GM23338 (cell line): ENCODE data around the gene CAPG. TPM values are rescaled to one million over a fixed set of nuclear protein-coding genes. Genes with fewer than 3 reads are reported as not detected.

Experiments used
- ATAC-seq: fragments of 200-7000 bp; cut with Tn5 transposase; 3 replicates; pipeline ENCODE4 v1.9.1; 2020
- DNase-seq: peaks from one replicate; pipeline ENCODE4 v3.0.0-alpha.2; 2015; ENCODE audit warnings: low spot score
- H2AFZ ChIP-seq: fragments of 200-600 bp; sonication (generic); 2 replicates; pipeline ENCODE4 v1.8.0; 2016; ENCODE audit warnings: antibody characterized with exemption, mild to moderate bottlenecking, moderate library complexity
- H3F3A ChIP-seq: fragments of 200-600 bp; sonication (generic); replicated peaks from 2 replicates; pipeline ENCODE4 v1.8.0; 2017; ENCODE audit warnings: antibody characterized with exemption, mixed run types, low read depth
- H3K27ac ChIP-seq: fragments of 200-600 bp; sonication (generic); 2 replicates; pipeline ENCODE4 v1.6.1; 2016; ENCODE audit warnings: low read depth
- H3K27me3 ChIP-seq: fragments of 200-600 bp; sonication (generic); 2 replicates; pipeline ENCODE4 v1.8.0; 2016; ENCODE audit warnings: mild to moderate bottlenecking, mixed run types, moderate library complexity; ENCODE audit not compliant: insufficient read depth
- H3K36me3 ChIP-seq: fragments of 200-600 bp; sonication (generic); 2 replicates; pipeline ENCODE4 v1.8.0; 2016; ENCODE audit warnings: mild to moderate bottlenecking; ENCODE audit not compliant: insufficient read depth
- H3K4me1 ChIP-seq: fragments of 200-600 bp; sonication (generic); 2 replicates; pipeline ENCODE4 v1.8.0; 2016; ENCODE audit warnings: mild to moderate bottlenecking, moderate library complexity; ENCODE audit not compliant: insufficient read depth
- H3K4me2 ChIP-seq: fragments of 200-600 bp; sonication (generic); 2 replicates; pipeline ENCODE4 v1.7.1; 2017; ENCODE audit warnings: mixed run types
- H3K4me3 ChIP-seq: fragments of 200-600 bp; sonication (generic); 2 replicates; pipeline ENCODE4 v1.6.1; 2016; ENCODE audit warnings: mixed run types
- H3K79me2 ChIP-seq: fragments of 200-600 bp; sonication (generic); replicated peaks from 2 replicates; pipeline ENCODE4 v1.8.0; 2017; ENCODE audit warnings: mild to moderate bottlenecking; ENCODE audit not compliant: insufficient read depth
- H3K9me2 ChIP-seq: fragments of 200-600 bp; sonication (generic); 2 replicates; pipeline ENCODE4 v1.8.0; 2017; ENCODE audit not compliant: insufficient read depth
- H4K20me1 ChIP-seq: fragments of 200-600 bp; sonication (generic); replicated peaks from 2 replicates; pipeline ENCODE4 v1.8.0; 2017; ENCODE audit warnings: mild to moderate bottlenecking; ENCODE audit not compliant: insufficient read depth
- H3K27ac Mint-ChIP-seq: 2 replicates; pipeline ENCODE4 v1.8.0; 2020; ENCODE audit warnings: inconsistent platforms, mild to moderate bottlenecking, moderate library complexity, mixed read lengths
- H3K27me3 Mint-ChIP-seq: 3 replicates; pipeline ENCODE4 v1.8.0; 2022; ENCODE audit warnings: low read depth, mild to moderate bottlenecking, moderate library complexity, mixed read lengths, inconsistent platforms; ENCODE audit not compliant: insufficient read depth, poor library complexity
- H3K36me3 Mint-ChIP-seq: 3 replicates; pipeline ENCODE4 v1.8.0; 2021; ENCODE audit warnings: low read depth, mild to moderate bottlenecking, inconsistent platforms, moderate library complexity, mixed read lengths
- H3K4me1 Mint-ChIP-seq: 3 replicates; pipeline ENCODE4 v1.8.0; 2020; ENCODE audit warnings: mild to moderate bottlenecking, inconsistent platforms, mixed read lengths
- H3K4me3 Mint-ChIP-seq: 3 replicates; pipeline ENCODE4 v1.8.0; 2021; ENCODE audit warnings: moderate library complexity, mild to moderate bottlenecking, inconsistent platforms, mixed read lengths
- H3K9me3 Mint-ChIP-seq: 3 replicates; pipeline ENCODE4 v1.8.0; 2020; ENCODE audit warnings: moderate library complexity, mild to moderate bottlenecking, inconsistent platforms, mixed read lengths
- CREB1 ChIP-seq: fragments of 250-450 bp; sonication (Bioruptor Pico); IDR thresholded peaks from 2 replicates; pipeline ENCODE4 v1.5.0; 2020; ENCODE audit warnings: low read depth, mild to moderate bottlenecking, moderate library complexity
- CTCF ChIP-seq, 2 experiments: fragments of 200-600 bp in 1 of 2; sonication (generic) in 1 of 2; conservative IDR thresholded peaks; 2 replicates each; pipeline versions ENCODE4 v1.5.1 to v1.6.1; 2016 to 2017; ENCODE audit warnings: antibody characterized with exemption in 2 of 2, low read depth in 2 of 2, mild to moderate bottlenecking in 2 of 2, moderate library complexity in 1 of 2
- ETS1 ChIP-seq: IDR thresholded peaks from 2 replicates; pipeline ENCODE4 v1.6.1; 2016; ENCODE audit warnings: antibody characterized with exemption
- EZH2 ChIP-seq: fragments of 200-600 bp; sonication (generic); IDR thresholded peaks from one replicate; pipeline ENCODE4 v1.8.0; 2017; ENCODE audit warnings: antibody characterized with exemption, mild to moderate bottlenecking, low read depth; ENCODE audit not compliant: unreplicated experiment
- EZH2phosphoT487 ChIP-seq: fragments of 200-600 bp; sonication (generic); IDR thresholded peaks from one replicate; pipeline ENCODE4 v1.8.1; 2018; ENCODE audit warnings: antibody characterized with exemption; ENCODE audit not compliant: unreplicated experiment
- JUNB ChIP-seq: IDR thresholded peaks from one replicate; pipeline ENCODE4 v1.6.1; 2016; ENCODE audit warnings: antibody characterized with exemption; ENCODE audit not compliant: unreplicated experiment
- NANOG ChIP-seq: IDR thresholded peaks from 2 replicates; pipeline ENCODE4 v1.6.1; 2016; ENCODE audit warnings: antibody characterized with exemption, borderline replicate concordance
- POLR2AphosphoS5 ChIP-seq: IDR thresholded peaks from 2 replicates; pipeline ENCODE4 v1.6.1; 2016; ENCODE audit warnings: antibody characterized with exemption, low read depth
- STAT1 ChIP-seq: IDR thresholded peaks from one replicate; pipeline ENCODE4 v1.6.1; 2016; ENCODE audit warnings: antibody characterized with exemption; ENCODE audit not compliant: unreplicated experiment
- ZNF114 ChIP-seq: fragments of 250-450 bp; sonication (Bioruptor Pico); IDR thresholded peaks from 2 replicates; pipeline ENCODE4 v1.5.0; 2020; ENCODE audit warnings: mild to moderate bottlenecking, moderate library complexity
- ZNF331 ChIP-seq: fragments of 250-450 bp; sonication (Bioruptor Pico); IDR thresholded peaks from 2 replicates; pipeline ENCODE4 v1.5.0; 2020; ENCODE audit warnings: low read depth, mild to moderate bottlenecking, moderate library complexity
- ZNF462 ChIP-seq: fragments of 250-450 bp; sonication (Bioruptor Pico); IDR thresholded peaks from 2 replicates; pipeline ENCODE4 v1.5.0; 2020; ENCODE audit warnings: mild to moderate bottlenecking, moderate library complexity
- polyA plus RNA-seq: library from polyadenylated mRNA; unstranded; fragments of >200 nt; fragmentation: Nextera tagmentation; extraction: Ambion mirVana; gene quantifications from 2 replicates; pipeline ENCODE4 v1.2.1, GENCODE V29; 2016
- total RNA-seq: library from RNA; depleted of rRNA; stranded (reverse); fragments of >200 nt; shearing (Covaris generic); gene quantifications from 2 replicates; pipeline ENCODE4 v1.2.3, GENCODE V29; 2014
- TF ChIP-seq, protein P1 (sequence below): IDR thresholded peaks from one replicate; pipeline ENCODE4 v1.6.1; 2018; ENCODE audit warnings: antibody characterized with exemption; ENCODE audit not compliant: unreplicated experiment

Gene CAPG
- total and polyA plus RNA-seq, 2 experiments from 2014 or later = 88.7 to 104 TPM

DNA sequence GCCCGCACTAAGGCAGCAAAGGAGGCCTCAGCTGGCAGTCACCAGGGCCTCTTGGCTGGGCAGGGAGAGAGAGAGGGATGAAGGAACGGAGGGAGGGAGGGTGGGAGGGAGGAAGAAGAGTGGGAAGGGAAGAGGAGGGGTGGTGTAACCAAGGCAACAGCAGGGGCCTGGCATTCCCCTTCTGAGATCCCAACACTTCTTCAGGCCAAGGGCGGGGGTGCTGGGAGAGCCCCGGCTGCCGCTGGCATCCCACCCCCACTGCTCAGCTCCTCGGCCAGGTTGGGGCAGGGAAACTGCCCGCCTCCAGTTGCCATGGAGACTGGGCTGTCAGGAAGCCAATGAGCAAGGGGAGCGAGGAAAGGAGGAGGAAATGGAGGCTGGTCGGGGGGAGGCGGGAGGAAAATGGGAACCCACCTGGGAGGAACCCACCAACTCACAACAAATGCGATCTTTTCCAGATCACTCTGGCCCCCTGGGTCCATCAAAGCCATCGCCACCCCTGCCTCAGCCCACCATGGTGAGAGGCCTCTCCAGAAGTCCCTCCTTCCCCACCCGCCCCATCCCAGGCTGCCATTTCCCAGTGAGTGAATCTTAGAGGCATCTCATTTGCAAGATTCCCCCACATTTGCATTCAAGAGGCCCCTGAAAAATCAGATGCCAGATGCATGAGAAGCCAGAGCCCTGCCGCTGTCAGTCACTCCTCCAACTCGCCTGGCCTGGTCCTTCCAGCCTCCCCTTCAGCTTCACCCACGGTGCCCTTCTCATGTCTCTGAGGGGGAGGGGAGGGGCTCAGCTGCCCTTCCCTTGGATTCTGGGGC is 20.8 kb upstream of the CAPG start:
- H3K36me3 Mint-ChIP-seq = no peaks in the 10 kb centered on the region; the same call in 2 of the 3 replicates
- Histone ChIP-seq H3F3A (peaks cover 12% of the 10 kb centered on the region; the same call in 1 of the 2 replicates), H2AFZ (peak overlapping the region; percentile 83), H3K4me3 (peak overlapping the region; percentile 49), H3K9me2 (no peaks in the 10 kb centered on the region), H3K4me2 (peak overlapping the region; percentile 82), H3K36me3 (no peaks in the 10 kb centered on the region), H4K20me1 (no peaks in the 10 kb centered on the region), H3K27ac (peak overlapping the region; percentile 81; the same call in 1 of the 2 replicates), H3K79me2 (no peaks in the 10 kb centered on the region), H3K27me3 (peaks cover 4% of the 10 kb centered on the region; the same call in 1 of the 2 replicates), H3K4me1 (peaks cover 56% of the 10 kb centered on the region)
- peak; percentile 79 for ATAC-seq
- no peak for TF ChIP-seq JUNB
- TF ChIP-seq POLR2AphosphoS5 = no peak; the same call in none of the 2 replicates
- no peak for TF ChIP-seq EZH2
- TF ChIP-seq CTCF (conservative IDR thresholded peaks at IDR 0.05; ENCODE audit: low read depth in 2 of 2) = no peak
- TF ChIP-seq ZNF462 = no peak
- no peak for TF ChIP-seq STAT1
- no peak for TF ChIP-seq NANOG
- TF ChIP-seq, protein P1, sequence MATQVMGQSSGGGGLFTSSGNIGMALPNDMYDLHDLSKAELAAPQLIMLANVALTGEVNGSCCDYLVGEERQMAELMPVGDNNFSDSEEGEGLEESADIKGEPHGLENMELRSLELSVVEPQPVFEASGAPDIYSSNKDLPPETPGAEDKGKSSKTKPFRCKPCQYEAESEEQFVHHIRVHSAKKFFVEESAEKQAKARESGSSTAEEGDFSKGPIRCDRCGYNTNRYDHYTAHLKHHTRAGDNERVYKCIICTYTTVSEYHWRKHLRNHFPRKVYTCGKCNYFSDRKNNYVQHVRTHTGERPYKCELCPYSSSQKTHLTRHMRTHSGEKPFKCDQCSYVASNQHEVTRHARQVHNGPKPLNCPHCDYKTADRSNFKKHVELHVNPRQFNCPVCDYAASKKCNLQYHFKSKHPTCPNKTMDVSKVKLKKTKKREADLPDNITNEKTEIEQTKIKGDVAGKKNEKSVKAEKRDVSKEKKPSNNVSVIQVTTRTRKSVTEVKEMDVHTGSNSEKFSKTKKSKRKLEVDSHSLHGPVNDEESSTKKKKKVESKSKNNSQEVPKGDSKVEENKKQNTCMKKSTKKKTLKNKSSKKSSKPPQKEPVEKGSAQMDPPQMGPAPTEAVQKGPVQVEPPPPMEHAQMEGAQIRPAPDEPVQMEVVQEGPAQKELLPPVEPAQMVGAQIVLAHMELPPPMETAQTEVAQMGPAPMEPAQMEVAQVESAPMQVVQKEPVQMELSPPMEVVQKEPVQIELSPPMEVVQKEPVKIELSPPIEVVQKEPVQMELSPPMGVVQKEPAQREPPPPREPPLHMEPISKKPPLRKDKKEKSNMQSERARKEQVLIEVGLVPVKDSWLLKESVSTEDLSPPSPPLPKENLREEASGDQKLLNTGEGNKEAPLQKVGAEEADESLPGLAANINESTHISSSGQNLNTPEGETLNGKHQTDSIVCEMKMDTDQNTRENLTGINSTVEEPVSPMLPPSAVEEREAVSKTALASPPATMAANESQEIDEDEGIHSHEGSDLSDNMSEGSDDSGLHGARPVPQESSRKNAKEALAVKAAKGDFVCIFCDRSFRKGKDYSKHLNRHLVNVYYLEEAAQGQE = no peak
- TF ChIP-seq ZNF114 (CRISPR knock-in tag) = no peak
- TF ChIP-seq CREB1 = no peak
- no peak for TF ChIP-seq EZH2phosphoT487
- no peak for TF ChIP-seq ZNF331
- no peak for TF ChIP-seq ETS1
- H3K27ac Mint-ChIP-seq = peak overlapping the region; percentile 82
- peak; percentile 97 for DNase-seq
- H3K27me3 Mint-ChIP-seq = peaks cover 24% of the 10 kb centered on the region
- H3K4me3 Mint-ChIP-seq = peak overlapping the region; percentile 66
- no peaks in the 10 kb centered on the region for H3K9me3 Mint-ChIP-seq
- H3K4me1 Mint-ChIP-seq = peaks cover 54% of the 10 kb centered on the region
